Measurements from ENCODE around the gene LRRIQ3. TPM values are rescaled to one million over a fixed set of nuclear protein-coding genes. Genes with fewer than 3 reads are reported as not detected.

LRRIQ3 gene
- total RNA-seq, 1 experiment from 2014 or later, result 0.46 TPM

DNA sequence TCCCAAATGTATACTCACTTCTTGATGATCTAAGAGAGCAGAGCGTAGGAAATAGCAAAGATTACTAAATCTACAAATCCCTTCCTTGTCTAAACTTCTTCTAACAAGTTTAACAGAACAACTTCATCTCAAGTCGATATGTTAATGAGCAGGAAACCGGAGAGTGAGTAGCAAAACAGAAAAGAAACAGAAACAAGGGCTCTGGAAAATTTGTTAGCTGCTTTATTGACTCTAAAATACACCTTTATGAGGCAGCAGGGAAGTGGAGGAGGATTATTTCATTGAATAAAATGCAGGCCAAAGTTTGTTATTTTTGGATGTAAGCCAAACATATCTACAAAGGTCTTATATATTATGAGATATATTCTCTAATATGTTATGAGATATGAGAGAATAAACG lies 192.4 kb downstream of the LRRIQ3 start (continued):
- TF ChIP-seq ZNF532 (CRISPR knock-in tag; IDR thresholded peaks at IDR 0.05; ENCODE audit: borderline replicate concordance), result no peak

DNA sequence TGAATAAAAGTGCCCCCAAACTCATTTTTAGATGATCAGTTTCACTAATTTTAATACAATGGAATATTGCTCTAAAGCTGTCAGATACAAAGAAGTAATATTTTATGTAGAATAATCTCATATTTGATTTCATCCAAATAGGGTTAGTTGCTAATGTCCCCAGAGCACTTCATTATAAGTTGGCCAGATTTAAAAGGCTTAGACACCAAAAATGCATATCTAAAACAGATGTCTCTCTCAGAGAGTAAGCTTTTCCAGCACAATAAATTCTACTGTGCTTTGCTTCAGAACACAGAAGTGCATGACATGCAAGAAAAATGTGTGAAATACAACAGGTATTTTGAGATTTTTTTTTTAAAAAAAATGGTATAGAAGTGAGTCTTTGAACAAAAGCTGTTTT lies 194.2 kb downstream of the LRRIQ3 start:
- Mint-ChIP-seq H3K27me3 (ENCODE audit: low read depth) (no peaks in the 10 kb centered on the region), H3K27ac (no peak overlapping the region), H3K9me3 (peaks cover 18% of the 10 kb centered on the region), H3K36me3 (peaks cover 10% of the 10 kb centered on the region), H3K4me1 (peaks cover 21% of the 10 kb centered on the region), H3K4me3 (no peak overlapping the region)
- ChIA-PET POLR2A (no interaction called here), CTCF (no interaction called here)
- TF ChIP-seq, protein P1, sequence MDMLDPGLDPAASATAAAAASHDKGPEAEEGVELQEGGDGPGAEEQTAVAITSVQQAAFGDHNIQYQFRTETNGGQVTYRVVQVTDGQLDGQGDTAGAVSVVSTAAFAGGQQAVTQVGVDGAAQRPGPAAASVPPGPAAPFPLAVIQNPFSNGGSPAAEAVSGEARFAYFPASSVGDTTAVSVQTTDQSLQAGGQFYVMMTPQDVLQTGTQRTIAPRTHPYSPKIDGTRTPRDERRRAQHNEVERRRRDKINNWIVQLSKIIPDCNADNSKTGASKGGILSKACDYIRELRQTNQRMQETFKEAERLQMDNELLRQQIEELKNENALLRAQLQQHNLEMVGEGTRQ (CRISPR knock-in tag; IDR thresholded peaks at IDR 0.05), result no peak
- DNase-seq (ENCODE audit: low spot score) (no peak), ATAC-seq (no peak)

DNA sequence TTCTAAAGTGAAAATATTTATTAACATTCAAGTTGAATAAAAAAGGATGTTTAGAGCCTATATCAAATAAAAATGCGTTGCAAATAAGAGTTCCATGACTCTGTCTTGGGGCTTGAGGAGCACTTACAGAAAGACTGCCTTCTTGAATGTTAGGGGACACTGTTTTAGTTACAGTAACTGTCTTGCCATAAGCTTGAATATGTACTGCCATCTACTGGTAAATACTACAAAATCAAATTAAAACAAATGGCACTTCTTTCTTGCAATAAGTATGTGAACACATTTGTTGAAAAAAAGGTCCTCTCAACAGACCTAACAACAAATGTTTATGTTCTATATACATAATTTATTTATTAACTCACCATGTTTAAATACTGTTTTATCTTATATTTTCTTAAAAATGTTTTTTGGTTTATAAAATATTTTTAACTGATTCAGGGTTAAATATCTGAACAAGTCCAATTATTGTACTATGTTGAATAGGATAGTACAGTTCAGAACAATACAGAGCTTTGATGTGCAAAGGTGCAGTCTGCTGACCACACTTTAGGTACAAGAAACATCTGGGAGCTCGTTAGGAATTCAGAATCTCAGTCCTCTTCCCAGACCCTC lies 199.5 kb downstream of the LRRIQ3 start:
- Mint-ChIP-seq H3K4me3 (no peak overlapping the region), H3K27me3 (ENCODE audit: low read depth) (no peaks in the 10 kb centered on the region), H3K4me1 (peaks cover 16% of the 10 kb centered on the region), H3K9me3 (peaks cover 17% of the 10 kb centered on the region), H3K27ac (no peak overlapping the region), H3K36me3 (peaks cover 10% of the 10 kb centered on the region)
- DNase-seq (ENCODE audit: low spot score), result no peak
- ChIA-PET CTCF (interaction anchor here (1.0 to 1.4 kb wide), 2 partner anchors 159 to 164 kb away, joined by 3 to 7 read pairs; no protein-coding TSS in a partner anchor), POLR2A (interaction anchor here (0.5 kb wide), 1 partner anchor 840 kb away, joined by 3 read pairs; no protein-coding TSS in a partner anchor)
- ATAC-seq, result peak; percentile 68
- TF ChIP-seq, protein P2, sequence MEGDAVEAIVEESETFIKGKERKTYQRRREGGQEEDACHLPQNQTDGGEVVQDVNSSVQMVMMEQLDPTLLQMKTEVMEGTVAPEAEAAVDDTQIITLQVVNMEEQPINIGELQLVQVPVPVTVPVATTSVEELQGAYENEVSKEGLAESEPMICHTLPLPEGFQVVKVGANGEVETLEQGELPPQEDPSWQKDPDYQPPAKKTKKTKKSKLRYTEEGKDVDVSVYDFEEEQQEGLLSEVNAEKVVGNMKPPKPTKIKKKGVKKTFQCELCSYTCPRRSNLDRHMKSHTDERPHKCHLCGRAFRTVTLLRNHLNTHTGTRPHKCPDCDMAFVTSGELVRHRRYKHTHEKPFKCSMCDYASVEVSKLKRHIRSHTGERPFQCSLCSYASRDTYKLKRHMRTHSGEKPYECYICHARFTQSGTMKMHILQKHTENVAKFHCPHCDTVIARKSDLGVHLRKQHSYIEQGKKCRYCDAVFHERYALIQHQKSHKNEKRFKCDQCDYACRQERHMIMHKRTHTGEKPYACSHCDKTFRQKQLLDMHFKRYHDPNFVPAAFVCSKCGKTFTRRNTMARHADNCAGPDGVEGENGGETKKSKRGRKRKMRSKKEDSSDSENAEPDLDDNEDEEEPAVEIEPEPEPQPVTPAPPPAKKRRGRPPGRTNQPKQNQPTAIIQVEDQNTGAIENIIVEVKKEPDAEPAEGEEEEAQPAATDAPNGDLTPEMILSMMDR (IDR thresholded peaks at IDR 0.05), result 0 out of 2 replicates have a peak, but pooled peaks have one; percentile 20
- TF ChIP-seq, protein P3, sequence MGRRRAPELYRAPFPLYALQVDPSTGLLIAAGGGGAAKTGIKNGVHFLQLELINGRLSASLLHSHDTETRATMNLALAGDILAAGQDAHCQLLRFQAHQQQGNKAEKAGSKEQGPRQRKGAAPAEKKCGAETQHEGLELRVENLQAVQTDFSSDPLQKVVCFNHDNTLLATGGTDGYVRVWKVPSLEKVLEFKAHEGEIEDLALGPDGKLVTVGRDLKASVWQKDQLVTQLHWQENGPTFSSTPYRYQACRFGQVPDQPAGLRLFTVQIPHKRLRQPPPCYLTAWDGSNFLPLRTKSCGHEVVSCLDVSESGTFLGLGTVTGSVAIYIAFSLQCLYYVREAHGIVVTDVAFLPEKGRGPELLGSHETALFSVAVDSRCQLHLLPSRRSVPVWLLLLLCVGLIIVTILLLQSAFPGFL (CRISPR knock-in tag; IDR thresholded peaks at IDR 0.05; ENCODE audit: borderline replicate concordance), result no peak

- Mint-ChIP-seq H3K27ac (no peak overlapping the region), H3K27me3 (ENCODE audit: low read depth) (no peaks in the 10 kb centered on the region), H3K4me1 (peaks cover 7% of the 10 kb centered on the region), H3K9me3 (peaks cover 31% of the 10 kb centered on the region), H3K36me3 (peaks cover 5% of the 10 kb centered on the region; the same call in 1 of the 2 replicates), H3K4me3 (no peak overlapping the region)
- POLR2A ChIA-PET, result no interaction called here
- CTCF ChIA-PET, result no interaction called here
- ATAC-seq (no peak), DNase-seq (ENCODE audit: low spot score) (no peak)
- no peak for TF ChIP-seq SMAD3 (CRISPR knock-in tag; IDR thresholded peaks at IDR 0.05; ENCODE audit: borderline replicate concordance)
Observed at GRCh38 chr1:73980324-73981040, 217.5 kb downstream of the LRRIQ3 start.

DNA sequence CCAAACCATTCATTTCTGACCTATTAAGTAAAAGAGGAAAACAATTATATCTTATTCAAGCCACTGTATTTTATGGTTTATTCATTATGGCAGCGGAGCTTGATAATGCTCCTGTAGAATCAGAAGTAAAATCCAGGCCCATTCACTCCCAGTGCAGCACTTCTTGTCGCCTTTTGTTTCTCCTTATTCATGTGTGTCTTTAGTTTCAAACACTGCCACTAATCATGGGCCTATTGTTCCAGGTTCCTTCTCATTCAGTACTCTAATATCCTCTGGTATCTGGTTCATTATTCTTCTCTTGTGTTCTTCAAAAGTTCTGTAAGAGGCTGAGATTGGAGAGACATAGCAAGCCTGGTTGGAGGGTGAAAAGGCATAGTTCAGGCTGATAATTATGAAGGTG lies 218.3 kb downstream of the LRRIQ3 start:
- Mint-ChIP-seq H3K27ac (no peak overlapping the region), H3K36me3 (peaks cover 5% of the 10 kb centered on the region; the same call in 1 of the 2 replicates), H3K4me1 (peaks cover 7% of the 10 kb centered on the region), H3K27me3 (ENCODE audit: low read depth) (no peaks in the 10 kb centered on the region), H3K9me3 (peaks cover 24% of the 10 kb centered on the region), H3K4me3 (no peak overlapping the region)
- DNase-seq (ENCODE audit: low spot score) (no peak), ATAC-seq (no peak)
- ChIA-PET CTCF (no interaction called here), POLR2A (no interaction called here)
- TF ChIP-seq NFYB (CRISPR knock-in tag; conservative IDR thresholded peaks at IDR 0.05; ENCODE audit: low read depth) (no peak), EMX1 (CRISPR knock-in tag; IDR thresholded peaks at IDR 0.05) (no peak), MAX (CRISPR knock-in tag; IDR thresholded peaks at IDR 0.05) (no peak), IRF1 (CRISPR knock-in tag; IDR thresholded peaks at IDR 0.05) (no peak), ZNF121 (CRISPR knock-in tag; IDR thresholded peaks at IDR 0.05) (no peak), MLX (CRISPR knock-in tag; IDR thresholded peaks at IDR 0.05) (no peak), NR2C2 (CRISPR knock-in tag; IDR thresholded peaks at IDR 0.05) (no peak), SP1 (CRISPR knock-in tag; conservative IDR thresholded peaks at IDR 0.05) (no peak)

Data from WTC11 (cell line).